ENCODE results near the gene SYT14.

The SYT14 gene

DNA sequence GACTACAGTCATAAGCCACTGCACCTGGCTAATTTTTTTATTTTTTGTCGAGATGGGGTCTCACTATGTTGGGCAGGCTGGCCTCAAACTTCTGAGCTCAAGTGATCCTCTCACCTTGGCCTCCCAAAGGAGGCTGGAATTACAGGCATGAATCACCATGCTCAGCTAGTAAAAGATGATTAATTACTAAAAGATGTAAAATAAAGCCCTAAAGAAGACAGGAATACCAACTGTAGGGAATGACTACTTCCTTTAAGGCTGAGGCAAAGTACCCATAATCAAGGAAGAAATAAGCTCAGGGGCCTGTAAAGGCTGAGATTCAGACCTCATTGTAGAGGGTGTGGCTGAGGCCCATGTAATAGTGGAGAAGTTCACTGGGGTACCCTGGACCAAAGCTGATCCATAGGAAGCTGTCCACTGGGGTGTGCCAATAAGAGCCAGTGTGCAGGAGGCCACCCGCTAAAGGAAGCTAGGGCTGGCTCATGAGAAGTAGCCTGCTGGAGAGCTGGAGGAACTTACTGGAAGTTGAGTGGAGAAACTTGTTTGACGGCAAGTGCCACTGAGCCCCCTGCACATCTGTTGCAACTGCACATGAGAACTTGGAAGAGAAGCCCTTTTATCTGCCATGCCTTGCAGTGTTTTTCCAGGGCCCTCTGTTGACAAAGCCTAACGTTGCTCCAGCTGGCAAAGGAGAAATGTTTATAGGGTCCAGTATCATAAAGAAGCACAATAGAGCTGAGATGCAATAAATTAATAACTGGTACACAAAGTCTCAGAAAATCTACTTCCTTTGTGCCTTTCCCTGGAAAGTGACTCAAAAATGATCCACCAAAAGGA lies 276.8 kb downstream of the SYT14 start:
- no peak for DNase-seq

DNA sequence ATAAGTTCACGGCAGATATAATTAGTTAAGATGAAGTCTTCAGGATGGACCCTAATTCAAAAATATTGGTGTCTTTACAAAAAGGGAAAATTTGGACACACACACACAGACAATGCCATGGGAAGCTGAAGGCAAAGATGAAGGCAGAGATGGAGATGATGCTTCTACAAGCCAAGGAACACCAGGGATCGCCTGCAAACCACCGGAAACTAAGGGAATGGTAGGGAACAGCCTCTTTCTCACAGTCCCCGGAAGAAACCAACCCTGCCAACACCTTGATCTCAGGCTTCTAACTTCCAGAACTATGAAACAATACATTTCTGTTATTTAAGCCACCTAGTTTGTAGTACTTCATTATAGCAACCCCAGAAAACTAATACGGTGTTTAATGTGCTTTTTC lies 279.5 kb downstream of the SYT14 start:
- DNase-seq = no peak

DNA sequence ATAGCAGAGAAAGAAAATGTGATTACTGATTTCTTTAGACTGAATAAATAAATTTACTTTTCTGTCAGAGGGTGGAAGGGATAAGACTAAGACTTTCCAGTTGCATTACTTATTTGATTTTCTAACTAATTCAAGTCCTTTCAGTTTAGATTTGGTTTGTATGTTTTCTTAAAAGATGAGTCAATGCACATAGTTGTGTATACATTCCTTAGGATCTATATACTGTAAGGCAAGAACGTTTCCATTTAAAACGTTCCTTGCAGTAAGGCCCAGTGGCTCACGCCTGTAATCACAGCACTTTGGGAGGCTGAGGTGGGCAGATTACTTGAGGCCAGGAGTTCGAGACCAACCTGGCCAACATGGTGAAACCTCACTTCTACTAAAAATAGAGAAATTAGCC lies 280.0 kb downstream of the SYT14 start:
- no peak for DNase-seq
